HepG2 (cell line): ENCODE results near the gene MSH3. TPM values are rescaled to one million over a fixed set of nuclear protein-coding genes. Genes with fewer than 3 reads are reported as not detected.

Source experiments
- ATAC-seq: fragments of 200-7000 bp; cut with Tn5 transposase; 3 replicates; pipeline ENCODE4 v1.9.1; 2020; ENCODE audit warnings: mild to moderate bottlenecking, moderate library complexity
- BruUV-seq: library from RNA; stranded (reverse); fragments of 400-500 nt; replicated peaks from 2 replicates; lab custom pipeline; 2021; lab: Mats Ljungman, UMichigan
- CTCF ChIA-PET: fragments of 300-600 bp; formaldehyde crosslinking; extraction: SDS; loops from one replicate; lab custom pipeline; 2021; ENCODE audit warnings: low total read pairs, inconsistent platforms, low intra/inter-chr PET ratio; lab: Yijun Ruan, JAX
- POLR2A ChIA-PET: fragments of 350-600 bp; sonication (Branson Sonifier 250); formaldehyde crosslinking; loops from one replicate; lab custom pipeline; 2020; ENCODE audit warnings: antibody characterized with exemption, inconsistent platforms; lab: Yijun Ruan, JAX
- DNase-seq: peaks from one replicate; pipeline ENCODE4 v3.0.0-alpha.2; 2015; ENCODE audit warnings: low spot score
- FAIRE-seq: peaks from 3 replicates; lab custom pipeline; 2011; peaks lifted over from hg19 to GRCh38; lab: Jason Lieb, UNC
- H2AFZ ChIP-seq: one replicate; pipeline ENCODE4 v1.6.1; 2011; ENCODE audit warnings: low read length, inconsistent platforms
- H3K27ac ChIP-seq: fragments of 300-600 bp; 3 replicates; pipeline ENCODE4 v1.8.0; 2011; ENCODE audit warnings: mixed run types, mild to moderate bottlenecking, mixed read lengths, low read length, inconsistent platforms; ENCODE audit not compliant: insufficient read depth; ENCODE audit errors: extremely low read length
- H3K27me3 ChIP-seq, 2 experiments: fragments of 200-600 bp in 1 of 2; 2 replicates in 1 of 2; 3 replicates in 1 of 2; pipeline versions ENCODE4 v1.6.0 to v1.8.0; 2011; ENCODE audit warnings: low read length in 2 of 2, mild to moderate bottlenecking in 2 of 2, moderate library complexity in 2 of 2, inconsistent platforms in 1 of 2; ENCODE audit not compliant: insufficient read depth in 2 of 2, control insufficient read depth in 1 of 2
- H3K36me3 ChIP-seq, 2 experiments: fragments of 200-600 bp in 1 of 2; replicated peaks in 1 of 2; 2 replicates in 1 of 2; 3 replicates in 1 of 2; pipeline versions ENCODE4 v1.5.1 to v1.8.0; 2011; ENCODE audit warnings: low read length in 2 of 2, inconsistent platforms in 1 of 2; ENCODE audit not compliant: insufficient read depth in 2 of 2, control insufficient read depth in 1 of 2
- H3K4me1 ChIP-seq: 2 replicates; pipeline ENCODE4 v1.5.1; 2012; ENCODE audit warnings: low read length, inconsistent platforms; ENCODE audit not compliant: insufficient read depth
- H3K4me2 ChIP-seq: 2 replicates; pipeline ENCODE4 v1.6.0; 2011; ENCODE audit warnings: low read depth, low read length, inconsistent platforms
- H3K4me3 ChIP-seq, 3 experiments: fragments of 200-600 bp in 1 of 3; sonication (generic), shearing (Covaris generic) in 1 of 3; replicated peaks in 1 of 3; 2 replicates each; pipeline ENCODE4 v1.5.1; 2011 to 2016; ENCODE audit warnings: low read length in 3 of 3, inconsistent platforms in 2 of 3, low read depth in 2 of 3, mild to moderate bottlenecking in 2 of 3, control low read depth in 1 of 3, mixed read lengths in 1 of 3; ENCODE audit not compliant: insufficient read depth in 1 of 3
- H3K79me2 ChIP-seq: one replicate; pipeline ENCODE4 v1.6.1; 2011; ENCODE audit warnings: low read length, inconsistent platforms; ENCODE audit not compliant: insufficient read depth
- H3K9ac ChIP-seq: 2 replicates; pipeline ENCODE4 v1.6.0; 2011; ENCODE audit warnings: mild to moderate bottlenecking, low read depth, low read length, inconsistent platforms; ENCODE audit not compliant: insufficient read depth
- H3K9me3 ChIP-seq: 2 replicates; pipeline ENCODE4 v1.5.1; 2012; ENCODE audit warnings: mild to moderate bottlenecking, low read length
- H4K20me1 ChIP-seq: 2 replicates; pipeline ENCODE4 v1.6.0; 2011; ENCODE audit warnings: inconsistent platforms, mild to moderate bottlenecking, low read length, moderate library complexity; ENCODE audit not compliant: insufficient read depth
- AGO2 ChIP-seq: fragments of 200-400 bp; formaldehyde crosslinking; optimal IDR thresholded peaks from 2 replicates; pipeline ENCODE3; 2017; ENCODE audit warnings: mild to moderate bottlenecking, low read depth, low read length, moderate library complexity
- ATM ChIP-seq: fragments of 450-650 bp; IDR thresholded peaks from 2 replicates; pipeline ENCODE4 v1.7.1; 2017; ENCODE audit warnings: mild to moderate bottlenecking, borderline replicate concordance
- E2F1 ChIP-seq: sonication (generic); formaldehyde crosslinking; IDR thresholded peaks from 2 replicates; pipeline ENCODE4 v1.5.0; 2020; ENCODE audit warnings: missing genetic modification reagents
- ELF3 ChIP-seq: IDR thresholded peaks from 2 replicates; pipeline ENCODE4 v1.6.1; 2016; ENCODE audit warnings: missing genetic modification reagents, missing compliant biosample characterization
- FOSL1 ChIP-seq: sonication (generic); formaldehyde crosslinking; IDR thresholded peaks from 2 replicates; pipeline ENCODE4 v1.9.0; 2021; ENCODE audit warnings: missing genetic modification reagents, borderline replicate concordance
- KMT2A ChIP-seq: sonication (generic); formaldehyde crosslinking; IDR thresholded peaks from 2 replicates; pipeline ENCODE4 v1.4.0; 2020; ENCODE audit warnings: missing genetic modification reagents
- NCOA2 ChIP-seq: sonication (generic); formaldehyde crosslinking; IDR thresholded peaks from 2 replicates; pipeline ENCODE4 v1.8.0; 2022; ENCODE audit warnings: inconsistent platforms
- NR2F1 ChIP-seq, 2 experiments: fragments of 450-650 bp in 1 of 2; formaldehyde crosslinking in 1 of 2; IDR thresholded peaks; 2 replicates each; pipeline versions ENCODE4 v1.5.0 to v1.6.1; 2016 to 2020; ENCODE audit warnings: mild to moderate bottlenecking in 1 of 2, missing compliant biosample characterization in 1 of 2, missing genetic modification reagents in 1 of 2, moderate library complexity in 1 of 2
- SIX4 ChIP-seq: sonication (generic); formaldehyde crosslinking; IDR thresholded peaks from 2 replicates; pipeline ENCODE4 v1.4.0; 2020; ENCODE audit warnings: missing genetic modification reagents
- TBX2 ChIP-seq: sonication (generic); formaldehyde crosslinking; IDR thresholded peaks from 2 replicates; pipeline ENCODE4 v1.5.0; 2020; ENCODE audit warnings: missing genetic modification reagents, mild to moderate bottlenecking, borderline replicate concordance
- ZBTB33 ChIP-seq: sonication (generic); formaldehyde crosslinking; IDR thresholded peaks from 2 replicates; pipeline ENCODE4 v1.4.0; 2020; ENCODE audit warnings: missing genetic modification reagents
- ZNF296 ChIP-seq: sonication (generic); formaldehyde crosslinking; conservative IDR thresholded peaks from 2 replicates; pipeline ENCODE4 v1.5.0; 2020; ENCODE audit warnings: mild to moderate bottlenecking, missing genetic modification reagents
- ZNF513 ChIP-seq: sonication (generic); formaldehyde crosslinking; conservative IDR thresholded peaks from 2 replicates; pipeline ENCODE4 v1.5.0; 2020; ENCODE audit warnings: missing genetic modification reagents
- ZNF530 ChIP-seq: sonication (generic); formaldehyde crosslinking; IDR thresholded peaks from 2 replicates; pipeline ENCODE4 v1.5.0; 2020; ENCODE audit warnings: low read depth, mild to moderate bottlenecking, missing genetic modification reagents
- ZNF547 ChIP-seq: sonication (generic); formaldehyde crosslinking; IDR thresholded peaks from 2 replicates; pipeline ENCODE4 v1.5.1; 2020; ENCODE audit warnings: mild to moderate bottlenecking, missing genetic modification reagents
- WGBS: methylation state at CpG from one replicate; pipeline ENCODE4 v1.1.6; 2017; ENCODE audit warnings: low lambda C conversion rate; 5-methylcytosine and 5-hydroxymethylcytosine counted together
- in situ Hi-C: cut with HindIII; loops from 2 replicates; pipeline ENCODE4 v1.10.0; 2017; ENCODE audit warnings: low pct_unique_long_range_greater_than_20kb; ENCODE audit not compliant: extremely low pct_ligation_motif_present
- intact Hi-C: fragments of 100-400 bp; cut with micrococcal nuclease; formaldehyde crosslinking; loops from one replicate; pipeline ENCODE4 v1.10.0; 2022; ENCODE audit not compliant: unreplicated experiment
- polyA plus RNA-seq, 8 experiments: library from polyadenylated mRNA; depleted of rRNA in 3 of 8; stranded (reverse) in 7 of 8; unstranded in 1 of 8; fragments of >200 nt; fragmentation: Illumina TruSeq in 4 of 8; extraction: Trizol in 4 of 8; gene quantifications; 2 replicates each; pipeline versions ENCODE4 v1.2.1 to v1.2.3, GENCODE V29; 2011 to 2016; ENCODE audit warnings: low read depth in 4 of 8, missing spikeins in 1 of 8, mixed read lengths in 1 of 8; ENCODE audit not compliant: insufficient read depth in 1 of 8
- total RNA-seq, 5 experiments: library from RNA; depleted of rRNA; stranded (reverse); fragments of >200 nt; fragmentation: Illumina TruSeq; extraction: Trizol; gene quantifications; 2 replicates each; pipeline ENCODE4 v1.2.3, GENCODE V29; 2016; ENCODE audit warnings: low read depth in 1 of 5

MSH3 gene
- total and polyA plus RNA-seq, 2 of the 13 experiments (the other 11 are each of a cell fraction or from before 2014, with no cell fraction given): 4.0 to 16.4 TPM

- Histone ChIP-seq H3K4me1 (peaks cover 13% of the 10 kb centered on the region; the same call in 1 of the 2 replicates), H3K27ac (no peak overlapping the region), H4K20me1 (no peaks in the 10 kb centered on the region), H3K79me2 (no peaks in the 10 kb centered on the region), H2AFZ (no peak overlapping the region), H3K36me3 (no peaks in the 10 kb centered on the region), H3K4me3 (no peak overlapping the region), H3K27me3 (no peaks in the 10 kb centered on the region), H3K4me2 (no peak overlapping the region), H3K9me3 (no peaks in the 10 kb centered on the region), H3K9ac (no peak overlapping the region)
- DNase-seq (no peak), FAIRE-seq (no peak), ATAC-seq (no peak)
- TF ChIP-seq ZBTB33: 0 out of 2 replicates have a peak, but pooled peaks have one; percentile 13
- no peak for TF ChIP-seq SIX4
- no peak for TF ChIP-seq ZNF296 (CRISPR knock-in tag)
- WGBS: 81% methylated on average over 17 of the region's 17 CpGs
- ChIA-PET CTCF (no interaction called here), POLR2A (no interaction called here)
- in situ Hi-C loops: no loop called here
- BruUV-seq: no TSS peak
- intact Hi-C loops: no loop called here
Measured at GRCh38 chr5:80615266-80615914, 39.1 kb upstream of the MSH3 start.

- H3K4me3 ChIP-seq: no peak overlapping the region
- FAIRE-seq (no peak), ATAC-seq (no peak), DNase-seq (no peak)
- ChIA-PET POLR2A (no interaction called here), CTCF (no interaction called here)
- in situ Hi-C loops (no loop called here), intact Hi-C loops (no loop called here)
- 94% methylated on average over 4 of the region's 4 CpGs for WGBS
- H3K4me2 ChIP-seq: no peak overlapping the region
- H2AFZ ChIP-seq: no peak overlapping the region
- H3K4me1 ChIP-seq: peaks cover 16% of the 10 kb centered on the region
- no peak overlapping the region for H3K27ac ChIP-seq
- H3K79me2 ChIP-seq: no peaks in the 10 kb centered on the region
- no TSS peak for BruUV-seq
- no peaks in the 10 kb centered on the region for H3K27me3 ChIP-seq
- H3K9me3 ChIP-seq: no peaks in the 10 kb centered on the region
- H4K20me1 ChIP-seq: no peaks in the 10 kb centered on the region
- H3K9ac ChIP-seq: no peak overlapping the region
- H3K36me3 ChIP-seq: no peaks in the 10 kb centered on the region
- TF ChIP-seq NCOA2 (no peak), TBX2 (CRISPR knock-in tag) (no peak), ZNF547 (CRISPR knock-in tag) (no peak), E2F1 (CRISPR knock-in tag) (no peak), AGO2 (no peak), FOSL1 (CRISPR knock-in tag) (no peak), NR2F1 (CRISPR knock-in tag; IDR thresholded peaks at IDR 0.05) (no peak), ZNF530 (CRISPR knock-in tag) (no peak), ZNF513 (no peak), KMT2A (CRISPR knock-in tag) (no peak), ATM (no peak), ELF3 (no peak)
Measured at GRCh38 chr5:80618438-80618837, 36.0 kb upstream of the MSH3 start.
